H1 (cell line): ENCODE measurements around the gene TMEM151B. TPM values are rescaled to one million over a fixed set of nuclear protein-coding genes. Genes with fewer than 3 reads are reported as not detected.

Source experiments
- CTCF ChIA-PET: fragments of 300-600 bp; sonication (Branson Sonifier 250); formaldehyde crosslinking; loops from one replicate; lab custom pipeline; 2021; ENCODE audit not compliant: partially characterized antibody; lab: Charles Lee
- POLR2A ChIA-PET: fragments of 300-600 bp; sonication (Branson Sonifier 250); formaldehyde crosslinking; loops from one replicate; lab custom pipeline; 2021; ENCODE audit warnings: inconsistent platforms; ENCODE audit not compliant: partially characterized antibody; lab: Charles Lee
- DNase-seq, 2 experiments: peaks; one replicate each; pipeline versions ENCODE4 v3.0.0 to v3.0.0-alpha.2; 2010 to 2022; ENCODE audit warnings: low spot score in 2 of 2, low read depth in 1 of 2, mixed read lengths in 1 of 2
- FAIRE-seq: peaks from 2 replicates; lab custom pipeline; 2011; peaks lifted over from hg19 to GRCh38; lab: Jason Lieb, UNC
- H2AFZ ChIP-seq: 2 replicates; pipeline ENCODE4 v1.8.1; 2012; ENCODE audit warnings: low read length, inconsistent platforms
- H2AK5ac ChIP-seq: 2 replicates; pipeline ENCODE4 v1.6.1; 2013; ENCODE audit warnings: low read depth, low read length
- H2BK120ac ChIP-seq: replicated peaks from 2 replicates; pipeline ENCODE3; 2013; ENCODE audit warnings: low read depth, low read length, inconsistent platforms
- H2BK12ac ChIP-seq: 2 replicates; pipeline ENCODE4 v1.6.1; 2013; ENCODE audit warnings: low read depth, low read length
- H2BK15ac ChIP-seq: 2 replicates; pipeline ENCODE4 v1.6.1; 2013; ENCODE audit warnings: low read length
- H2BK20ac ChIP-seq: 2 replicates; pipeline ENCODE4 v1.6.1; 2013; ENCODE audit warnings: low read length
- H2BK5ac ChIP-seq: 2 replicates; pipeline ENCODE4 v1.6.1; 2013; ENCODE audit warnings: low read depth, low read length
- H3K14ac ChIP-seq: 2 replicates; pipeline ENCODE4 v1.6.1; 2013; ENCODE audit warnings: inconsistent platforms; ENCODE audit not compliant: insufficient read length
- H3K18ac ChIP-seq: 2 replicates; pipeline ENCODE4 v1.6.1; 2013; ENCODE audit warnings: low read length; ENCODE audit errors: extremely low read depth
- H3K23ac ChIP-seq: 2 replicates; pipeline ENCODE4 v1.6.1; 2013; ENCODE audit warnings: inconsistent platforms; ENCODE audit not compliant: insufficient read length
- H3K23me2 ChIP-seq: 2 replicates; pipeline ENCODE4 v1.6.1; 2013; ENCODE audit warnings: low read depth, low read length
- H3K27ac ChIP-seq: 2 replicates; pipeline ENCODE4 v1.6.1; 2011; ENCODE audit warnings: low read depth, low read length, inconsistent platforms
- H3K27me3 ChIP-seq, 4 experiments: replicated peaks in 1 of 4; 1 replicate in 1 of 4; 2 replicates in 3 of 4; pipeline versions ENCODE4 v1.6.1 to v1.8.1; 2011 to 2013; ENCODE audit warnings: low read length in 3 of 4, mild to moderate bottlenecking in 3 of 4, inconsistent platforms in 2 of 4, mixed read lengths in 2 of 4, moderate library complexity in 1 of 4; ENCODE audit not compliant: control insufficient read depth in 3 of 4, insufficient read depth in 3 of 4; ENCODE audit errors: extremely low read depth in 1 of 4
- H3K36me3 ChIP-seq, 4 experiments: 2 replicates each; pipeline versions ENCODE4 v1.6.1 to v1.8.1; 2011 to 2013; ENCODE audit warnings: mild to moderate bottlenecking in 4 of 4, low read length in 3 of 4, moderate library complexity in 2 of 4, control low read depth in 1 of 4, inconsistent platforms in 1 of 4; ENCODE audit not compliant: insufficient read depth in 4 of 4, control insufficient read depth in 2 of 4
- H3K4ac ChIP-seq: replicated peaks from 2 replicates; pipeline ENCODE3; 2013; ENCODE audit warnings: low read length, low read depth, mixed read lengths, inconsistent platforms; ENCODE audit not compliant: insufficient read length
- H3K4me1 ChIP-seq, 4 experiments: replicated peaks in 1 of 4; 1 replicate in 1 of 4; 2 replicates in 3 of 4; pipeline versions ENCODE4 v1.6.1 to v1.8.1; 2011 to 2013; ENCODE audit warnings: low read length in 3 of 4, inconsistent platforms in 2 of 4, mixed read lengths in 1 of 4; ENCODE audit not compliant: insufficient read depth in 4 of 4, control insufficient read depth in 3 of 4
- H3K4me2 ChIP-seq, 2 experiments: 2 replicates each; pipeline versions ENCODE4 v1.6.1 to v1.8.1; 2011 to 2013; ENCODE audit warnings: low read depth in 2 of 2, low read length in 2 of 2, control low read depth in 1 of 2, inconsistent platforms in 1 of 2, mild to moderate bottlenecking in 1 of 2; ENCODE audit not compliant: insufficient read depth in 1 of 2
- H3K4me3 ChIP-seq, 4 experiments: fragments of 200-600, 300-600 bp in 1 of 4; sonication (generic), shearing (Covaris generic), sonication (Bioruptor Twin) in 1 of 4; 2 replicates each; pipeline versions ENCODE4 v1.5.1 to v1.8.1; 2011 to 2016; ENCODE audit warnings: low read length in 4 of 4, low read depth in 3 of 4, control low read depth in 2 of 4, inconsistent platforms in 2 of 4, mild to moderate bottlenecking in 2 of 4, mixed read lengths in 1 of 4, moderate library complexity in 1 of 4; ENCODE audit not compliant: insufficient read depth in 2 of 4; ENCODE audit errors: extremely low read depth in 1 of 4
- H3K56ac ChIP-seq: replicated peaks from 2 replicates; pipeline ENCODE3; 2013; ENCODE audit warnings: low read depth, mild to moderate bottlenecking, mixed read lengths, low read length, inconsistent platforms; ENCODE audit not compliant: insufficient read length
- H3K79me1 ChIP-seq: 2 replicates; pipeline ENCODE4 v1.6.1; 2013; ENCODE audit warnings: low read depth, low read length, control low read depth
- H3K79me2 ChIP-seq, 2 experiments: 2 replicates each; pipeline versions ENCODE4 v1.6.1 to v1.8.1; 2012 to 2013; ENCODE audit warnings: low read length in 2 of 2, mild to moderate bottlenecking in 2 of 2, inconsistent platforms in 1 of 2; ENCODE audit not compliant: insufficient read depth in 2 of 2, control insufficient read depth in 1 of 2
- H3K9ac ChIP-seq, 4 experiments: replicated peaks in 1 of 4; 1 replicate in 1 of 4; 2 replicates in 3 of 4; pipeline versions ENCODE4 v1.6.1 to v1.8.1; 2011 to 2013; ENCODE audit warnings: low read depth in 3 of 4, low read length in 3 of 4, control low read depth in 2 of 4, mild to moderate bottlenecking in 2 of 4, moderate library complexity in 2 of 4, inconsistent platforms in 1 of 4; ENCODE audit errors: extremely low read depth in 1 of 4
- H3K9me3 ChIP-seq, 2 experiments: 2 replicates each; pipeline versions ENCODE4 v1.6.1 to v1.8.1; 2012 to 2013; ENCODE audit warnings: mild to moderate bottlenecking in 2 of 2, moderate library complexity in 2 of 2, control low read depth in 1 of 2, inconsistent platforms in 1 of 2, low read depth in 1 of 2, low read length in 1 of 2, mixed read lengths in 1 of 2; ENCODE audit not compliant: insufficient read depth in 2 of 2
- H4K20me1 ChIP-seq, 2 experiments: replicated peaks in 1 of 2; 2 replicates each; pipeline versions ENCODE3 to v1.8.1; 2011 to 2013; ENCODE audit warnings: inconsistent platforms in 2 of 2, low read length in 2 of 2, mild to moderate bottlenecking in 1 of 2; ENCODE audit not compliant: insufficient read depth in 2 of 2, control insufficient read depth in 1 of 2
- H4K5ac ChIP-seq: 2 replicates; pipeline ENCODE4 v1.6.1; 2013; ENCODE audit warnings: low read length, low read depth, mixed read lengths, inconsistent platforms; ENCODE audit not compliant: insufficient read length
- H4K8ac ChIP-seq: 2 replicates; pipeline ENCODE4 v1.8.0; 2013; ENCODE audit warnings: mild to moderate bottlenecking, moderate library complexity, low read length, inconsistent platforms; ENCODE audit not compliant: insufficient read depth; ENCODE audit errors: extremely low read depth
- H4K91ac ChIP-seq: replicated peaks from 2 replicates; pipeline ENCODE3; 2013; ENCODE audit warnings: low read length, mixed read lengths, inconsistent platforms; ENCODE audit not compliant: insufficient read length
- JUN ChIP-seq: IDR thresholded peaks from 2 replicates; pipeline ENCODE4 v1.6.1; 2011; ENCODE audit warnings: low read depth, mild to moderate bottlenecking, improper control_type of control experiment, low read length
- RNF2 ChIP-seq: fragments of 200-900, 300-1000 bp; sonication (generic); IDR thresholded peaks from 2 replicates; pipeline ENCODE4 v1.7.1; 2016; ENCODE audit warnings: borderline replicate concordance, low read depth, mild to moderate bottlenecking, antibody characterized with exemption, low read length; ENCODE audit not compliant: poor library complexity, severe bottlenecking; ENCODE audit errors: missing control alignments
- SIRT6 ChIP-seq: IDR thresholded peaks from one replicate; pipeline ENCODE4 v1.7.1; 2012; ENCODE audit warnings: low read length, inconsistent platforms
- SP4 ChIP-seq: IDR thresholded peaks from 2 replicates; pipeline ENCODE4 v1.6.1; 2012; ENCODE audit warnings: low read length, inconsistent platforms
- SRF ChIP-seq: IDR thresholded peaks from 2 replicates; pipeline ENCODE4 v1.6.1; 2011; ENCODE audit warnings: mild to moderate bottlenecking, low read depth, low read length, moderate library complexity
- TAF1 ChIP-seq: IDR thresholded peaks from 2 replicates; pipeline ENCODE4 v1.6.1; 2011; ENCODE audit warnings: mild to moderate bottlenecking, low read depth, low read length
- TBP ChIP-seq: IDR thresholded peaks from 2 replicates; pipeline ENCODE4 v1.6.1; 2011; ENCODE audit warnings: low read depth, low read length, improper control_type of control experiment
- TEAD4 ChIP-seq: IDR thresholded peaks from 2 replicates; pipeline ENCODE4 v1.6.1; 2012; ENCODE audit warnings: low read depth, low read length, inconsistent platforms, mixed read lengths
- USF2 ChIP-seq: IDR thresholded peaks from 2 replicates; pipeline ENCODE4 v1.6.1; 2011; ENCODE audit warnings: low read length, improper control_type of control experiment
- ZNF274 ChIP-seq: IDR thresholded peaks from 2 replicates; pipeline ENCODE4 v1.7.0; 2012; ENCODE audit warnings: low read length, borderline replicate concordance; ENCODE audit errors: extremely low read depth
- WGBS, 2 experiments: shearing (Covaris generic) in 1 of 2; methylation state at CpG; one replicate each; pipeline versions ENCODE4 v1.1.6 to v1.1.7; 2013 to 2015; ENCODE audit warnings: low lambda C conversion rate in 2 of 2, mixed read lengths in 2 of 2, inconsistent platforms in 1 of 2, low coverage in 1 of 2, missing lambda C conversion rate in 1 of 2; ENCODE audit not compliant: insufficient replicate concordance in 2 of 2, insufficient coverage in 1 of 2, insufficient read length in 1 of 2; ENCODE audit errors: extremely low coverage in 1 of 2, missing lambda C conversion rate in 1 of 2; 5-methylcytosine and 5-hydroxymethylcytosine counted together
- polyA plus RNA-seq, 7 experiments: library from polyadenylated mRNA; depleted of rRNA in 3 of 7; stranded (reverse) in 5 of 7; unstranded in 2 of 7; fragments of >200 nt in 5 of 7; fragments of 200-250 nt in 2 of 7; gene quantifications; 1 replicate in 5 of 7; 2 replicates in 1 of 7; 4 replicates in 1 of 7; pipeline versions ENCODE4 v1.2.1 to v1.2.3, GENCODE V29; 2011 to 2013; ENCODE audit warnings: missing spikeins in 2 of 7, mixed read lengths in 2 of 7
- total RNA-seq: library from RNA; stranded (reverse); fragmentation: NEBNext Ultra II Directional; extraction: Animal tissue kit (Norgen Biotek cat#: 25700); gene quantifications from 2 replicates; pipeline ENCODE4 v1.2.1, GENCODE V29; 2021
- TF ChIP-seq, protein P1 (sequence below): IDR thresholded peaks from 2 replicates; pipeline ENCODE4 v1.6.1; 2012; ENCODE audit warnings: inconsistent platforms

TMEM151B gene
- total and polyA plus RNA-seq, 2 of the 8 experiments (the other 6 are each of a cell fraction or from before 2014, with no cell fraction given): 8.0 to 15.5 TPM

GRCh38 chr6:44235269-44235668 is 35.0 kb upstream of the TMEM151B start:
- Histone ChIP-seq H3K4me2 (no peak overlapping the region), H3K4me1 (peaks cover 4 to 15% (median 9%) of the 10 kb centered on the region in 4 experiments; a peak in 6 of 7 replicates), H3K27me3 (no peaks in the 10 kb centered on the region; a peak in 1 of 7 replicates), H3K56ac (no peak overlapping the region), H3K4ac (no peak overlapping the region), H2BK20ac (no peak overlapping the region), H3K36me3 (peaks cover 27 to 41% (median 38%) of the 10 kb centered on the region in 4 experiments), H3K14ac (no peak overlapping the region), H2BK12ac (no peak overlapping the region), H2BK15ac (no peak overlapping the region), H3K18ac (no peak overlapping the region), H3K23ac (no peak overlapping the region), H3K79me1 (peaks cover 3% of the 10 kb centered on the region; the same call in 1 of the 2 replicates), H3K79me2 (no peaks in the 10 kb centered on the region), H4K20me1 (peaks cover 6 to 7% of the 10 kb centered on the region in 2 experiments), H2BK5ac (no peak overlapping the region), H3K9me3 (no peaks in the 10 kb centered on the region), H2AK5ac (no peak overlapping the region), H3K9ac (no peak overlapping the region), H3K4me3 (no peak overlapping the region), H4K8ac (no peak overlapping the region; the same call in 1 of the 2 replicates), H4K91ac (no peak overlapping the region), H3K23me2 (peaks cover 4% of the 10 kb centered on the region; the same call in 1 of the 2 replicates), H4K5ac (no peak overlapping the region), H2AFZ (no peak overlapping the region), H3K27ac (no peak overlapping the region), H2BK120ac (no peak overlapping the region)
- TF ChIP-seq USF2 (no peak), TEAD4 (no peak), SIRT6 (no peak), TBP (no peak), SP4 (no peak), SRF (no peak), TAF1 (no peak), RNF2 (no peak), ZNF274 (no peak), JUN (no peak)
- TF ChIP-seq, protein P1, sequence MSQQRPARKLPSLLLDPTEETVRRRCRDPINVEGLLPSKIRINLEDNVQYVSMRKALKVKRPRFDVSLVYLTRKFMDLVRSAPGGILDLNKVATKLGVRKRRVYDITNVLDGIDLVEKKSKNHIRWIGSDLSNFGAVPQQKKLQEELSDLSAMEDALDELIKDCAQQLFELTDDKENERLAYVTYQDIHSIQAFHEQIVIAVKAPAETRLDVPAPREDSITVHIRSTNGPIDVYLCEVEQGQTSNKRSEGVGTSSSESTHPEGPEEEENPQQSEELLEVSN: no peak
- CTCF ChIA-PET: interaction anchor here (0.7 to 19.4 kb wide), 45 partner anchors 10 to 1004 kb away, joined by 3 to 287 read pairs (median 6); partner anchors contain the start of genes CAPN11, HSP90AB1, MRPS18A and MYMX
- DNase-seq (no peak), FAIRE-seq (no peak)
- 97% methylated on average over 6 of the region's 6 CpGs; no CpG with 5 or more reads in 1 of the 2 experiments for WGBS, 2 experiments
- POLR2A ChIA-PET: interaction anchor here (0.9 to 21.0 kb wide), 15 partner anchors 10 to 73 kb away, joined by 3 to 581 read pairs (median 5); partner anchors contain the start of genes HSP90AB1, MYMX, SLC29A1 and SLC35B2
